ENCODE results near the gene FZR1. TPM values are rescaled to one million over a fixed set of nuclear protein-coding genes. Genes with fewer than 3 reads are reported as not detected.

Gene FZR1
- total RNA-seq, 1 donor, result 30.2 TPM

DNA sequence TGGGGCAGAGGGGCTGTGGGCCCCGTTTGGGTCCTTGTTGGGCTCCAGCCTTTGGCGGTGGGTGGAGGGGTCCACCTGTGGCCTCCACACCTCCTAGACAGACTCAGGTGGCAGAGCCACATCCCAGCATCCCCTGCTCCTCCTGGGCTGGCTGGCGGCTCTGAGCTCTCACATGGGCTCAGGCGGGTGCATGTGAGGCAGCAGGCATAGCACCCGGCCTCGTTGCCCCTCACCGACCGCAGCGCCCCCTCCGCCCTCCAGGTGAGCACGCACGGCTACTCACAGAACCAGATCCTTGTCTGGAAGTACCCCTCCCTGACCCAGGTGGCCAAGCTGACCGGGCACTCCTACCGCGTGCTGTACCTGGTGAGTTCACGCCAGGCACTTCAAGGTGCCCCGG lies 26.9 kb downstream of the FZR1 start:
- TF ChIP-seq, protein P1, sequence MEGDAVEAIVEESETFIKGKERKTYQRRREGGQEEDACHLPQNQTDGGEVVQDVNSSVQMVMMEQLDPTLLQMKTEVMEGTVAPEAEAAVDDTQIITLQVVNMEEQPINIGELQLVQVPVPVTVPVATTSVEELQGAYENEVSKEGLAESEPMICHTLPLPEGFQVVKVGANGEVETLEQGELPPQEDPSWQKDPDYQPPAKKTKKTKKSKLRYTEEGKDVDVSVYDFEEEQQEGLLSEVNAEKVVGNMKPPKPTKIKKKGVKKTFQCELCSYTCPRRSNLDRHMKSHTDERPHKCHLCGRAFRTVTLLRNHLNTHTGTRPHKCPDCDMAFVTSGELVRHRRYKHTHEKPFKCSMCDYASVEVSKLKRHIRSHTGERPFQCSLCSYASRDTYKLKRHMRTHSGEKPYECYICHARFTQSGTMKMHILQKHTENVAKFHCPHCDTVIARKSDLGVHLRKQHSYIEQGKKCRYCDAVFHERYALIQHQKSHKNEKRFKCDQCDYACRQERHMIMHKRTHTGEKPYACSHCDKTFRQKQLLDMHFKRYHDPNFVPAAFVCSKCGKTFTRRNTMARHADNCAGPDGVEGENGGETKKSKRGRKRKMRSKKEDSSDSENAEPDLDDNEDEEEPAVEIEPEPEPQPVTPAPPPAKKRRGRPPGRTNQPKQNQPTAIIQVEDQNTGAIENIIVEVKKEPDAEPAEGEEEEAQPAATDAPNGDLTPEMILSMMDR (IDR thresholded peaks at IDR 0.05; ENCODE audit: insufficient read depth, low read length), result no peak
- DNase-seq (ENCODE audit: low read depth), result no peak
- H3K4me3 ChIP-seq (ENCODE audit: low read depth, low read length), result no peak overlapping the region

DNA sequence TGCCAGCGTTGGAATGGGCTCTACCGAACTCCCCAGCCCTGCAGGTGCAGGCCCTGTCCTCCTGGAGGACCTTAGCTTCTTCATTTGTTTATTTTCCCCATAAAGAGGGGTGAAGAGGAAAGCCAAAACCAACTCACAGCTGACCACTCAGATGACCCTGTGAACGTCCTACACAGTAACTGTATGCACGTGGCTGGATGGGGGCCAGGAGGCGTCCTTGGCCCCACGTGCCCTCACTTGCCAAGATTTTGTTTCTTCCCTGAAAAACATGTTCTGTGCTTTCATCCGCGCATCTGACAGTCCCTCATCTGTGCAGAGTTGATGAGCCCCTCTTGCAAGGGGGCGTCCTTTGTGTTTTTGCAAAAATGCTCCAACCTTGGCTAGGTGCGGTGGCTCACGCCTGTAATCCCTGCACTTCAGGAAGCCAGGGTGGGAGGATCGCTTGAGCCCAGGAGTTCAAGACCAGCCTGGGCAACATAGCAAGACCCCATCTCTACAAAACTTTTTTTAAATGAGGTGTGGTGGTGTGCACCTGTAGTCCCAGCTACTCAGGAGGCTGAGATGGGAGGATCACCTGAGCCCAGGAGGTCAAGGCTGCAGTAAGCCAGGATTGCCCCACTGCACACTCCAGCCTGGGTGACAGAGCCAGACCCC lies 27.6 kb downstream of the FZR1 start:
- TF ChIP-seq, protein P1 (IDR thresholded peaks at IDR 0.05; ENCODE audit: insufficient read depth, low read length), result no peak
- no peak overlapping the region for H3K4me3 ChIP-seq (ENCODE audit: low read depth, low read length)
- no peak for DNase-seq (ENCODE audit: low read depth)

DNA sequence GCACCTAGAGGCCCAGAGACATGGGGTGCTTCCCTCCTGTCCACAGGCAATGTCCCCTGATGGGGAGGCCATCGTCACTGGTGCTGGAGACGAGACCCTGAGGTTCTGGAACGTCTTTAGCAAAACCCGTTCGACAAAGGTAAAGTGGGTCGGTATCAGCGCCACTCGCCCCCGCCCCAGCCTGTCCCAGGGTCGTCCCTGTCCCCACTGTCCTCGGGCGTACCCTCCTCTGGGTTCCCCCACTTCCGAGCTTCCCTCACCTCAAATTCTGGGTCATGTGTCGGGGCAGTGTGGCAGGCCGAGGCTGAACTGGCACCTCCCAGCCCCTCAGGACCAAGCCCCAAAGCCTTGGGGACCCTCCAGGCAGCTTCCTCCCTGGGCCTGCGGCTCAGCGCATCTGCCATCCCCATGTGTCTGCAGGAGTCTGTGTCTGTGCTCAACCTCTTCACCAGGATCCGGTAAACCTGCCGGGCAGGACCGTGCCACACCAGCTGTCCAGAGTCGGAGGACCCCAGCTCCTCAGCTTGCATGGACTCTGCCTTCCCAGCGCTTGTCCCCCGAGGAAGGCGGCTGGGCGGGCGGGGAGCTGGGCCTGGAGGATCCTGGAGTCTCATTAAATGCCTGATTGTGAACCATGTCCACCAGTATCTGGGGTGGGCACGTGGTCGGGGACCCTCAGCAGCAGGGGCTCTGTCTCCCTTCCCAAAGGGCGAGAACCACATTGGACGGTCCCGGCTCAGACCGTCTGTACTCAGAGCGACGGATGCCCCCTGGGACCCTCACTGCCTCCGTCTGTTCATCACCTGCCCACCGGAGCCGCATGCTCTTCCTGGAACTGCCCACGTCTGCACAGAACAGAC lies 28.5 kb downstream of the FZR1 start:
- no peak for DNase-seq (ENCODE audit: low read depth)
- no peak overlapping the region for H3K4me3 ChIP-seq (ENCODE audit: low read depth, low read length)
- TF ChIP-seq, protein P1 (IDR thresholded peaks at IDR 0.05; ENCODE audit: insufficient read depth, low read length), result no peak

DNA sequence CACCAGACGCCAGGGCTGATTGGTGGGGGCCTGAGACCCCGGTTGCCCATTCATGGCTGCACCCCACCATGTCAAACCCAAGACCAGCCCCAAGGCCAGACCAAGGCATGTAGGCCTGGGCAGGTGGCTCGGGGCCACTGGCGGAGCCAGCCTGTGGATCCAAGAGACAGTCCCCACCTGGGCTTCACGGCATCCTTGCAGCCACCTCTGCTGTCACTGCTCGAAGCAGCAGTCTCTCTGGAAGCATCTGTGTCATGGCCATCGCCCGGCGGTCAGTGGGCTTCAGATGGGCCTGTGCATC lies 29.1 kb downstream of the FZR1 start:
- H3K4me3 ChIP-seq (ENCODE audit: low read depth, low read length), result no peak overlapping the region
- no peak for DNase-seq (ENCODE audit: low read depth)
- TF ChIP-seq, protein P1 (IDR thresholded peaks at IDR 0.05; ENCODE audit: insufficient read depth, low read length), result no peak

DNA sequence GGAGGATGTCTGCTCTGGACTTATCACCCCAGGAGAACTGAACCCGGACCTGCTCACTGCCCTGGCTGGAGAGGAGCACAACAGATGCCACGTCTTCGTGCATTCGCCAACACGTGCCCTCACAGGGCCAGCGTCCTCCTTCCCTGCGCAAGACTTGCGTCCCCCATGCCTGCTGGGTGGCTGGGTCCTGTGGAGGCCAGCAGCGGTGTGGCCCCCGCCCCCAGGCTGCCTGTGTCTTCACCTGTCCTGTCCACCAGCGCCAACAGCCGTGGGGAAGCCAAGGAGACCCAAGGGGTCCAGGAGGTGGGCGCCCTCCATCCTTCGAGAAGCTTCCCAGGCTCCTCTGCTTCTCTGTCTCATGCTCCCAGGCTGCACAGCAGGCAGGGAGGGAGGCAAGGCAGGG lies 29.5 kb downstream of the FZR1 start:
- H3K4me3 ChIP-seq (ENCODE audit: low read depth, low read length), result no peak overlapping the region
- TF ChIP-seq, protein P1 (IDR thresholded peaks at IDR 0.05; ENCODE audit: insufficient read depth, low read length), result no peak
- no peak for DNase-seq (ENCODE audit: low read depth)

DNA sequence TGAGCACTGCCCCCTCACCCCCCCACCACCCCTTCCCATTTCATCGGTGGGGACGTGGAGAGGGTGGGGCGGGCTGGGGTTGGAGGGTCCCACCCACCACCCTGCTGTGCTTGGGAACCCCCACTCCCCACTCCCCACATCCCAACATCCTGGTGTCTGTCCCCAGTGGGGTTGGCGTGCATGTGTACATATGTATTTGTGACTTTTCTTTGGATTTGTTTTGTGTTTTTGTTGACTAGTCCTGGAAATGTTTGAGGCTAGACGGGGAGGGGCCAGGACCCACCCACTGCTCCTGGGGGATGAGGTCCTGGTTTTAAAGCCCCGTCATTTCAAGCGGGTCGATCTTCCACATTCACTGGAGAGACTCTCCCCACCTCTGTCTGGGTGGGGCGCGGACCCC lies 29.9 kb downstream of the FZR1 start:
- TF ChIP-seq, protein P1 (IDR thresholded peaks at IDR 0.05; ENCODE audit: insufficient read depth, low read length), result no peak
- no peak for DNase-seq (ENCODE audit: low read depth)
- no peak overlapping the region for H3K4me3 ChIP-seq (ENCODE audit: low read depth, low read length)
